MCF 10A (cell line): ENCODE data around the gene RAD9A. TPM values are rescaled to one million over a fixed set of nuclear protein-coding genes. Genes with fewer than 3 reads are reported as not detected.

Source experiments
- BruUV-seq: library from RNA; stranded (reverse); fragments of 400-500 nt; replicated peaks from 2 replicates; lab custom pipeline; 2021; lab: Mats Ljungman, UMichigan
- CTCF ChIA-PET: fragments of 300-600 bp; sonication (Branson Sonifier 250); formaldehyde crosslinking; extraction: SDS; loops from one replicate; lab custom pipeline; 2021; ENCODE audit warnings: antibody characterized with exemption, inconsistent platforms; lab: Yijun Ruan, JAX
- POLR2A ChIA-PET: fragments of 300-600, 350-650 bp; sonication (Branson Sonifier 250); formaldehyde crosslinking; extraction: SDS; loops from one replicate; lab custom pipeline; 2020; ENCODE audit warnings: antibody characterized with exemption, inconsistent platforms; lab: Yijun Ruan, JAX
- DNase-seq: peaks from one replicate; pipeline ENCODE4 v3.0.0-alpha.2; 2018; ENCODE audit not compliant: unreplicated experiment
- H3K27ac Mint-ChIP-seq: one replicate; pipeline ENCODE4 v1.8.0; 2022; ENCODE audit warnings: mild to moderate bottlenecking, low read depth, mixed read lengths; ENCODE audit not compliant: unreplicated experiment
- H3K27me3 Mint-ChIP-seq: one replicate; pipeline ENCODE4 v1.8.0; 2022; ENCODE audit warnings: mixed read lengths; ENCODE audit not compliant: insufficient read depth, unreplicated experiment
- H3K36me3 Mint-ChIP-seq: one replicate; pipeline ENCODE4 v1.8.0; 2022; ENCODE audit warnings: mild to moderate bottlenecking, moderate library complexity, mixed read lengths; ENCODE audit not compliant: insufficient read depth, unreplicated experiment
- H3K4me1 Mint-ChIP-seq: one replicate; pipeline ENCODE4 v1.8.0; 2022; ENCODE audit warnings: mixed read lengths; ENCODE audit not compliant: insufficient read depth, unreplicated experiment
- H3K4me3 Mint-ChIP-seq: one replicate; pipeline ENCODE4 v1.8.0; 2022; ENCODE audit warnings: mild to moderate bottlenecking, moderate library complexity, mixed read lengths; ENCODE audit not compliant: unreplicated experiment
- H3K9me3 Mint-ChIP-seq: one replicate; pipeline ENCODE4 v1.8.0; 2022; ENCODE audit warnings: mixed read lengths; ENCODE audit not compliant: unreplicated experiment
- intact Hi-C: fragments of 100-400 bp; cut with micrococcal nuclease; formaldehyde crosslinking; loops from 2 replicates; pipeline ENCODE4 v1.14.1; 2022
- total RNA-seq: library from RNA; stranded (reverse); gene quantifications from 2 replicates; pipeline ENCODE4 v1.2.3, GENCODE V29; 2022
- TF ChIP-seq, protein P1 (sequence below): fragments of 200-600 bp; IDR thresholded peaks from one replicate; pipeline ENCODE4 v1.8.0; 2022; ENCODE audit warnings: antibody characterized with exemption, mild to moderate bottlenecking; ENCODE audit not compliant: unreplicated experiment

Gene RAD9A
- total RNA-seq, 1 experiment from 2014 or later: 9.9 TPM

DNA sequence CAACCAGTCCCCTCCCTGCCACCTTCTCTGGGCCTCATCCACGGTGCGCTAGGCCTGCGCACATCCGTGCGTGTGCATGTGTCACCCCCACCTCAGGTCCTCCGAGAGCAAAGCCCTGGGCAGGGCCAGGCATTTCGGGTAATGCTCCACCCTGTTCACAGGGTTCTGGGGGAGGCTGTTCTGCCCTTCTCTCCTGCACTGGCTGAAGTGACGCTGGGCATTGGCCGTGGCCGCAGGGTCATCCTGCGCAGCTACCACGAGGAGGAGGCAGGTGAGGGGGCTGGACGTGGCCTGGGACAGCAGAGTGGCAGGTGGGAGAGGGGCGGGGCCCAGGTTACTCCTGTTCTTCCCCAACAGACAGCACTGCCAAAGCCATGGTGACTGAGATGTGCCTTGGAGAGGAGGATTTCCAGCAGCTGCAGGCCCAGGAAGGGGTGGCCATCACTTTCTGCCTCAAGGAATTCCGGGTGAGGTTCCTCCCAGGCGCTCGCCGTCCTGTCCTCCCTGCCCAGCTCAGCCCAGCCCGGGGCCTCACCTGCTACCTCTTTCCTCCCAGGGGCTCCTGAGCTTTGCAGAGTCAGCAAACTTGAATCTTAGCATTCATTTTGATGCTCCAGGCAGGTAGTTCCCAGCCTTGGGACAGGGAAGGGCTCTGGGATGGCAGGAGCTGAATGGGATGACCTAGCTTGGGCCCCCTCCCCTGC lies 3.9 kb downstream of the RAD9A start:
- H3K27me3 Mint-ChIP-seq: no peaks in the 10 kb centered on the region
- H3K27ac Mint-ChIP-seq: no peak overlapping the region
- TF ChIP-seq, protein P1, sequence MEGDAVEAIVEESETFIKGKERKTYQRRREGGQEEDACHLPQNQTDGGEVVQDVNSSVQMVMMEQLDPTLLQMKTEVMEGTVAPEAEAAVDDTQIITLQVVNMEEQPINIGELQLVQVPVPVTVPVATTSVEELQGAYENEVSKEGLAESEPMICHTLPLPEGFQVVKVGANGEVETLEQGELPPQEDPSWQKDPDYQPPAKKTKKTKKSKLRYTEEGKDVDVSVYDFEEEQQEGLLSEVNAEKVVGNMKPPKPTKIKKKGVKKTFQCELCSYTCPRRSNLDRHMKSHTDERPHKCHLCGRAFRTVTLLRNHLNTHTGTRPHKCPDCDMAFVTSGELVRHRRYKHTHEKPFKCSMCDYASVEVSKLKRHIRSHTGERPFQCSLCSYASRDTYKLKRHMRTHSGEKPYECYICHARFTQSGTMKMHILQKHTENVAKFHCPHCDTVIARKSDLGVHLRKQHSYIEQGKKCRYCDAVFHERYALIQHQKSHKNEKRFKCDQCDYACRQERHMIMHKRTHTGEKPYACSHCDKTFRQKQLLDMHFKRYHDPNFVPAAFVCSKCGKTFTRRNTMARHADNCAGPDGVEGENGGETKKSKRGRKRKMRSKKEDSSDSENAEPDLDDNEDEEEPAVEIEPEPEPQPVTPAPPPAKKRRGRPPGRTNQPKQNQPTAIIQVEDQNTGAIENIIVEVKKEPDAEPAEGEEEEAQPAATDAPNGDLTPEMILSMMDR: no peak
- H3K9me3 Mint-ChIP-seq: no peaks in the 10 kb centered on the region
- no peak overlapping the region for H3K4me3 Mint-ChIP-seq
- peaks cover 10% of the 10 kb centered on the region for H3K4me1 Mint-ChIP-seq
- DNase-seq: no peak
- POLR2A ChIA-PET: interaction anchor here (0.8 kb wide), 2 partner anchors 33 to 73 kb away, joined by 3 to 4 read pairs; partner anchors contain the start of gene RPS6KB2
- peaks cover 51% of the 10 kb centered on the region for H3K36me3 Mint-ChIP-seq
- CTCF ChIA-PET: interaction anchor here (0.9 to 1.7 kb wide), 3 partner anchors 13 to 39 kb away, joined by 4 read pairs; no protein-coding TSS in a partner anchor
- BruUV-seq: no TSS peak
- intact Hi-C loops: no loop called here

DNA sequence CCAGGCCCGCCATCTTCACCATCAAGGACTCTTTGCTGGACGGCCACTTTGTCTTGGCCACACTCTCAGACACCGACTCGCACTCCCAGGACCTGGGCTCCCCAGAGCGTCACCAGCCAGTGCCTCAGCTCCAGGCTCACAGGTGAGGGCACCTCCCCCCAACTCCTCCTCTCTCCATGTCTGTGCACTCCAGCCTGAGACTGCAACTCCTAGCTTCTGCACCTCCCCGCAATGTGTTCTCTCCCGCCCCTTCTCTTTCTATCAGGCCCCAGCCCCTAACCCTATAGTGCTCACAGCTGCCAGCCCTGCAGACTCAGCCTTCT lies 4.4 kb downstream of the RAD9A start:
- TF ChIP-seq, protein P1: no peak
- no peaks in the 10 kb centered on the region for H3K27me3 Mint-ChIP-seq
- DNase-seq: no peak
- no peaks in the 10 kb centered on the region for H3K9me3 Mint-ChIP-seq
- H3K4me1 Mint-ChIP-seq: peaks cover 10% of the 10 kb centered on the region
- H3K36me3 Mint-ChIP-seq: peaks cover 52% of the 10 kb centered on the region
- no TSS peak for BruUV-seq
- ChIA-PET POLR2A (interaction anchor here (0.8 kb wide), 1 partner anchor 72 kb away, joined by 4 read pairs; no protein-coding TSS in a partner anchor), CTCF (interaction anchor here (0.7 to 1.7 kb wide), 4 partner anchors 13 to 45 kb away, joined by 3 to 4 read pairs (median 4); no protein-coding TSS in a partner anchor)
- no peak overlapping the region for H3K27ac Mint-ChIP-seq
- H3K4me3 Mint-ChIP-seq: no peak overlapping the region
- intact Hi-C loops: no loop called here

DNA sequence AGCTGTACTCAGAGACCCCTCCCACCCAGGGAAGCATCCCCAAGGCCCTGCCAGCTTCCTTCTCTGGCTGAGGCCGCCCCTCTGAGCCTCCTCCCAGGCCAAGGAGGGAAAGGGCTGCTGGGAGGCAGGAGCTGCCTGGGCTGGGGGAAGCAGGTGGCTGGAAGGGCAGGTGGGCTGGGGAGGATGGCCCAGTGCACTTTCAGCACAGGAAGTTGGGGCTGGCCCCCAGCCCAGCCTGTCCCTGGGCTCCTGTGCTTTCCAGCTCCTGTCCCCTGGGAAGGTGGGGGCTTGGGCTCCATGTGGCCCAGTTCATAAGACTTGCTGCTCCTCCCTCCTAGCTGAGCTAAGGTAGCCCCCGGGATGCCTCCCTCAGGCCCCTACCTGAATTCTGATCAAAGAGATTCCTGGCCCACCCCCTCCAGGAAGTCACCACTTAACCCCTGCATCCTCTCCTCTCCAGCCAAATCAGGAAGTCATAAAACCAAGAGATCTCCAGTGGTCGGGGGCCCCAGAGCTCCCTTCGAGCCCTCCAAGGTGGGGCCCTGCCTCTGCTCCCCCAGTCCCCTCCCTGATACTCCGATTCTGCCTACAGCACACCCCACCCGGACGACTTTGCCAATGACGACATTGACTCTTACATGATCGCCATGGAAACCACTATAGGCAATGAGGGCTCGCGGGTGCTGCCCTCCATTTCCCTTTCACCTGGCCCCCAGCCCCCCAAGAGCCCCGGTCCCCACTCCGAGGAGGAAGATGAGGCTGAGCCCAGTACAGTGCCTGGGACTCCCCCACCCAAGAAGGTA lies 5.0 kb downstream of the RAD9A start:
- TF ChIP-seq, protein P1: no peak
- BruUV-seq: no TSS peak
- CTCF ChIA-PET: interaction anchor here (0.6 to 1.7 kb wide), 6 partner anchors 14 to 77 kb away, joined by 3 to 4 read pairs (median 4); partner anchors contain the start of gene CLCF1
- Mint-ChIP-seq H3K27me3 (no peaks in the 10 kb centered on the region), H3K4me3 (no peak overlapping the region), H3K9me3 (no peaks in the 10 kb centered on the region), H3K27ac (no peak overlapping the region), H3K36me3 (peaks cover 47% of the 10 kb centered on the region), H3K4me1 (peaks cover 10% of the 10 kb centered on the region)
- POLR2A ChIA-PET: interaction anchor here (0.8 kb wide), 1 partner anchor 72 kb away, joined by 4 read pairs; no protein-coding TSS in a partner anchor
- intact Hi-C loops: no loop called here
- DNase-seq: no peak

DNA sequence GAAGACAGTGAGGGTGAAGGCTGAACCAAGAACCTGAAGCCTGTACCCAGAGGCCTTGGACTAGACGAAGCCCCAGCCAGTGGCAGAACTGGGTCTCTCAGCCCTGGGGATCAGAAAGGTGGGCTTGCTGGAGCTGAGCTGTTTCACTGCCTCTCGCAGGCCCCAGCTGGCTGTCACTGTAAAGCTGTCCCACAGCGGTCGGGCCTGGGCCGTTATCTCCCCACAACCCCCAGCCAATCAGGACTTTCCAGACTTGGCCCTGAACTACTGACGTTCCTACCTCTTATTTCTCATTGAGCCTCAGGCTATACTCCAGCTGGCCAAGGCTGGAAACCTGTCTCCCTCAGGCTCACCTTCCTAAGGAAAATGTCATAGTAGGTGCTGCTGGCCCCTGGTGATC lies 5.8 kb downstream of the RAD9A start:
- TF ChIP-seq, protein P1: no peak
- no TSS peak for BruUV-seq
- intact Hi-C loops: no loop called here
- DNase-seq: no peak
- Mint-ChIP-seq H3K36me3 (peaks cover 39% of the 10 kb centered on the region), H3K27me3 (no peaks in the 10 kb centered on the region), H3K4me1 (peaks cover 9% of the 10 kb centered on the region), H3K9me3 (no peaks in the 10 kb centered on the region), H3K4me3 (no peak overlapping the region), H3K27ac (no peak overlapping the region)
- ChIA-PET CTCF (interaction anchor here (0.6 to 1.7 kb wide), 5 partner anchors 12 to 76 kb away, joined by 3 to 4 read pairs (median 4); partner anchors contain the start of gene CLCF1), POLR2A (interaction anchor here (0.7 kb wide), 2 partner anchors 15 to 554 kb away, joined by 3 read pairs; no protein-coding TSS in a partner anchor)
